Gastrocnemius medialis (tissue), 4 donors: Measurements from ENCODE around the gene TUSC2. TPM values are rescaled to one million over a fixed set of nuclear protein-coding genes. Genes with fewer than 3 reads are reported as not detected.
"Not testable (repeated sequence)": the region's sequence is repeated elsewhere in the genome, so short reads cannot be mapped to it uniquely, and the experiment has no call there.

Experiments
- ATAC-seq, 2 donors: fragments of 150-250 bp; one replicate each; pipeline ENCODE4 v1.9.1; 2016
- DNase-seq, 2 donors: peaks; one replicate each; pipeline ENCODE4 v3.0.0-alpha.2; 2019
- H3K27ac ChIP-seq, 4 donors: fragments of 200-600 bp; sonication (generic); 1 replicate in 1 of 4; 2 replicates in 3 of 4; pipeline ENCODE4 v1.5.1; 2016 to 2018; ENCODE audit warnings: mild to moderate bottlenecking in 2 of 4, moderate library complexity in 1 of 4
- H3K27me3 ChIP-seq, 3 donors: fragments of 200-600 bp; sonication (generic) in 2 of 3; 1 replicate in 1 of 3; 2 replicates in 2 of 3; pipeline versions ENCODE4 v1.5.1 to v1.6.0; 2016 to 2019; ENCODE audit warnings: mild to moderate bottlenecking in 1 of 3, moderate library complexity in 1 of 3
- H3K36me3 ChIP-seq, 2 donors: fragments of 200-600 bp; sonication (generic) in 1 of 2; one replicate each; pipeline ENCODE4 v1.5.1; 2017 to 2018
- H3K4me1 ChIP-seq, 2 donors: fragments of 200-600 bp; sonication (generic) in 1 of 2; one replicate each; pipeline ENCODE4 v1.5.1; 2016 to 2017; ENCODE audit warnings: mild to moderate bottlenecking in 2 of 2
- H3K4me3 ChIP-seq, 4 donors: fragments of 200-600 bp; sonication (generic) in 3 of 4; 1 replicate in 1 of 4; 2 replicates in 3 of 4; pipeline ENCODE4 v1.5.1; 2016 to 2019; ENCODE audit warnings: mild to moderate bottlenecking in 2 of 4
- H3K9me3 ChIP-seq, 3 donors: fragments of 200-600 bp; sonication (generic) in 2 of 3; 1 replicate in 1 of 3; 2 replicates in 2 of 3; pipeline ENCODE4 v1.5.1; 2016 to 2019
- POLR2A ChIP-seq, 2 donors: fragments of 450-650 bp; IDR thresholded peaks; one replicate each; pipeline ENCODE4 v1.6.1; 2017; ENCODE audit warnings: antibody characterized with exemption in 2 of 2, mild to moderate bottlenecking in 2 of 2, moderate library complexity in 2 of 2
- in situ Hi-C, 4 donors: fragments of 200-750 bp; cut with MboI; loops; one replicate each; pipeline versions ENCODE4 v1.15.0 to v1.8.0; 2017; ENCODE audit warnings: low sequenced_read_pairs in 4 of 4
- intact Hi-C: fragments of 100-400 bp; cut with DNase I; formaldehyde crosslinking; loops from one replicate; pipeline ENCODE4 v1.15.1; 2023; ENCODE audit warnings: low total_unique reads
- total RNA-seq, 4 donors: library from RNA; depleted of rRNA; stranded (reverse); fragments of >200 nt; gene quantifications; one replicate each; pipeline versions ENCODE4 v1.1.0 to v1.2.3, GENCODE V29; 2016
- TF ChIP-seq, protein P1 (sequence below), 5 experiments: fragments of 450-650 bp in 3 of 5; fragments of 200-600 bp in 2 of 5; sonication (generic) in 2 of 5; IDR thresholded peaks in 4 of 5; conservative IDR thresholded peaks in 1 of 5; 1 replicate in 4 of 5; 2 replicates in 1 of 5; pipeline ENCODE4 v1.5.1; 2016 to 2019; ENCODE audit warnings: antibody characterized with exemption in 5 of 5, mild to moderate bottlenecking in 3 of 5, moderate library complexity in 3 of 5

Gene TUSC2
- total RNA-seq, 4 donors from 2014 or later = 38.5 to 72.7 (median 51.5) TPM

DNA sequence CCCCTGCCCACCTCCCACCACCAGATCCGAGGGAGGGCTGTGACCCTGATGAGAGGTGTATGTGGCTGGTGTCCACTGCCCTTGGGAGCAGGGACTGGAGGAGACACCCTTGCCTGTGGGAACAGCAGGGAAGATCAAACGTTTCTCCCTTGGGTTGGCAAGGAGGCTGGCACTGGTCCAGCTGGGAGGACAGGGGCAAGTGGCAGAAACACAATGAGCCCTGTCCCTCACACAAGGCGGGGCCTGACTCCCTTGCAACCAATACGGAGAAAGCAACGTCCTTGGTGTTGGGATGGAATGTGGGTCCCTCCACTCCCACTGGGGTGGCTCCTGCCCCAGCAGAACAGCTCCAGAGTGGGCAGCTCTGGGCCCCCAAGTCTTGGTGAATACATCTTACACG is 10.7 kb downstream of the TUSC2 start:
- Histone ChIP-seq H3K4me1 (peaks cover 56 to 58% of the 10 kb centered on the region in 2 donors), H3K27me3 (no peaks in the 10 kb centered on the region), H3K36me3 (peaks cover 0 to 23% of the 10 kb centered on the region in 2 donors), H3K9me3 (no peaks in the 10 kb centered on the region), H3K27ac (peak overlapping the region in 3 of 4 donors; percentile 7 to 93 (median 35)), H3K4me3 (no peak overlapping the region)
- in situ Hi-C loops = no loop called here
- ATAC-seq = no peak
- TF ChIP-seq POLR2A (IDR thresholded peaks at IDR 0.05) = no peak
- TF ChIP-seq, protein P1, sequence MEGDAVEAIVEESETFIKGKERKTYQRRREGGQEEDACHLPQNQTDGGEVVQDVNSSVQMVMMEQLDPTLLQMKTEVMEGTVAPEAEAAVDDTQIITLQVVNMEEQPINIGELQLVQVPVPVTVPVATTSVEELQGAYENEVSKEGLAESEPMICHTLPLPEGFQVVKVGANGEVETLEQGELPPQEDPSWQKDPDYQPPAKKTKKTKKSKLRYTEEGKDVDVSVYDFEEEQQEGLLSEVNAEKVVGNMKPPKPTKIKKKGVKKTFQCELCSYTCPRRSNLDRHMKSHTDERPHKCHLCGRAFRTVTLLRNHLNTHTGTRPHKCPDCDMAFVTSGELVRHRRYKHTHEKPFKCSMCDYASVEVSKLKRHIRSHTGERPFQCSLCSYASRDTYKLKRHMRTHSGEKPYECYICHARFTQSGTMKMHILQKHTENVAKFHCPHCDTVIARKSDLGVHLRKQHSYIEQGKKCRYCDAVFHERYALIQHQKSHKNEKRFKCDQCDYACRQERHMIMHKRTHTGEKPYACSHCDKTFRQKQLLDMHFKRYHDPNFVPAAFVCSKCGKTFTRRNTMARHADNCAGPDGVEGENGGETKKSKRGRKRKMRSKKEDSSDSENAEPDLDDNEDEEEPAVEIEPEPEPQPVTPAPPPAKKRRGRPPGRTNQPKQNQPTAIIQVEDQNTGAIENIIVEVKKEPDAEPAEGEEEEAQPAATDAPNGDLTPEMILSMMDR (IDR thresholded peaks at IDR 0.05 in 4 of 5, conservative IDR thresholded peaks at IDR 0.05 in 1 of 5) = no peak
- DNase-seq = no peak
- intact Hi-C loops = no loop called here

DNA sequence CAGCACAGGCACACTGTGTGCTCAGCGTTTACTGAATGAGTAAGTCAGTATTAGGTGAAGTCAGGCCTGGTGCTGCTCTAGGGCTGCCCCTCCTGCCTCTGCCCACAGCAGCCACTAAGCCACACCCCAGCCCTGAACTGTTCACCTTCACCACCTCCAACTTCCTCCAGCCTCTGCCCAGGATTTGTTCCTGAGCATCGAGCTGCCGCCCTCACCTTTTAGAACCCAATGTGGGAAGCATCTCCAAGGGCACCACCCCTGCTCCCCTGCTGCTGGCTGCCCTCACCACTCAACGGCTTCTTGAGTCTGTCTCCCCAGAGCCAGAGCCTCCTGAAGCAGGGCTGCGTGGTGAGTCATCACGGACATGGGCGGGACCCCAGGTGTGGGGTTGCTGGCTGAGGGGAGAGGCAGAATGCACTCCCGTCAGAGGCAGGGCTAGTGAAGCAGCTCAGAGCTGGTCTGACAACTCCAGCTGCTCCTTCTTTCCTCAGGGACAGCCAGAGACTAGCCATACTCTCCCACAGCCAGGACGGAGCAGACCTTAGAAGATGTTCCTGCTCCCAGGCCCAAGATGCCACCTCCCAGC is 11.3 kb downstream of the TUSC2 start:
- no peak for TF ChIP-seq POLR2A (IDR thresholded peaks at IDR 0.05)
- TF ChIP-seq, protein P1 (IDR thresholded peaks at IDR 0.05 in 4 of 5, conservative IDR thresholded peaks at IDR 0.05 in 1 of 5) = no peak
- Histone ChIP-seq H3K27ac (peak overlapping the region in 3 of 4 donors; percentile 7 to 93 (median 35)), H3K4me1 (peaks cover 51 to 53% of the 10 kb centered on the region in 2 donors), H3K9me3 (no peaks in the 10 kb centered on the region), H3K27me3 (no peaks in the 10 kb centered on the region), H3K4me3 (no peak overlapping the region), H3K36me3 (peaks cover 0 to 23% of the 10 kb centered on the region in 2 donors)
- in situ Hi-C loops (no loop called here), intact Hi-C loops (no loop called here)
- no peak for ATAC-seq
- DNase-seq = no peak

DNA sequence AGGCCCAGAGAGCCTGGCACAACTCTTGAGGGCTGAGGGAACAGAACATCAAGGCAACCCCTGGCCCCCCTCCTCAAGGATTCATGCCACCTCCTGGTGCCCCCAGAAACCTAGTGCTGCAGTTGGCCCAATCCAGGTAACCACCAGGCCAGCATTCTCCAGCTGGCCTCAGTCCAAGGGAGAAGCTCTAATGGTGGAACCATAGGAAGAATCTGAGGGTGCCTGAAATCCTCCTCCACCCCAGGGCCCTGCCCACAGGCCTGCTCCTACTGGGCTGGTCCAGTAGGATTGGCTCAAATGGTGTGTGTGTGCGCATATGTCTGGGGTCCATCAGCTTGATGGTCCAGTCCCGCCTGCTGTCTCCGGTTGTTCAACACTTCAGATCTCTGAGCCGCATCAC is 13.2 kb downstream of the TUSC2 start:
- peaks cover 43 to 45% of the 10 kb centered on the region in 2 donors for H3K4me1 ChIP-seq
- ATAC-seq (no peak), DNase-seq (no peak)
- H3K36me3 ChIP-seq = peaks cover 0 to 23% of the 10 kb centered on the region in 2 donors
- intact Hi-C loops (no loop called here), in situ Hi-C loops (no loop called here)
- TF ChIP-seq, protein P1 (IDR thresholded peaks at IDR 0.05 in 4 of 5, conservative IDR thresholded peaks at IDR 0.05 in 1 of 5) = no peak
- no peak for TF ChIP-seq POLR2A (IDR thresholded peaks at IDR 0.05)
- H3K4me3 ChIP-seq = no peak overlapping the region
- no peaks in the 10 kb centered on the region for H3K9me3 ChIP-seq
- no peaks in the 10 kb centered on the region for H3K27me3 ChIP-seq
- H3K27ac ChIP-seq = peak overlapping the region; percentile 50 to 79 (median 56)

DNA sequence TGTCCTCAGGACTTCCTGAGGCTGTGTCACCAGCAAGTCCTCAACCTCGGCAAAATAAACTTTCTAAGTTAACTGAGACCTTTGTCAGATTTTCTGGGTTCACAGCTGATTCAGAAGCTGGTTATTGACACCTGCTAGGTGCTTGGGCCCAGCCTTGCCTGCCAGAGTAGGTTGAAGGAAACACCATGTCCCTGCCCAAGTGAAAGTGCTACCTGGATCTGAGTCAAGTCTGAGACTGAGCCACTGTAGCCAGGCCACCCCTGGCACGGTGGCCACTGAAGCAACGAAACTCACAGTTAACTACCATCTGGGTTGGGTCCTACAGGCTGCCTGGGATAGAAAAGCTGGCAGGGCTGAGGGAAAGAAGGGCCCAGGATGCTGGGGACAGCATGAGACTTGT is 13.7 kb downstream of the TUSC2 start:
- no peaks in the 10 kb centered on the region for H3K27me3 ChIP-seq
- peaks cover 39 to 40% of the 10 kb centered on the region in 2 donors for H3K4me1 ChIP-seq
- peak; percentile 89 to 90 for ATAC-seq
- TF ChIP-seq, protein P1 (IDR thresholded peaks at IDR 0.05 in 4 of 5, conservative IDR thresholded peaks at IDR 0.05 in 1 of 5) = no peak
- no peak for TF ChIP-seq POLR2A (IDR thresholded peaks at IDR 0.05)
- H3K4me3 ChIP-seq = no peak overlapping the region
- peak in 1 of 2 donors; percentile 67 for DNase-seq
- no peaks in the 10 kb centered on the region for H3K9me3 ChIP-seq
- intact Hi-C loops (no loop called here), in situ Hi-C loops (no loop called here)
- H3K27ac ChIP-seq = peak overlapping the region; percentile 50 to 79 (median 56)
- peaks cover 0 to 20% of the 10 kb centered on the region in 2 donors for H3K36me3 ChIP-seq

DNA sequence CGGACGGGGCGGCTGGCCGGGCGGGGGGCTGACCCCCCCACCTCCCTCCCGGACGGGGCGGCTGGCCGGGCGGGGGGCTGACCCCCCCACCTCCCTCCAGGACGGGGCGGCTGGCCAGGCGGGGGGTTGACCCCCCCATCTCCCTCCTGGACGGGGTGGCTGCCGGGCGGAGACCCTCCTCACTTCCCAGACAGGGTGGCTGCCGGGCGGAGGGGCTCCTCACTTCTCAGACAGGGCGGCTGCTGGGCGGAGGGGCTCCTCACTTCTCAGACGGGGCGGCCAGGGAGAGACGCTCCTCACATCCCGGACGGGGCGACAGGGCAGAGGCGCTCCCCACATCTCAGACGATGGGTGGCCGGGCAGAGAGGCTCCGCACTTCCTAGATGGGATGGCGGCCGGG is 16.0 kb downstream of the TUSC2 start:
- in situ Hi-C loops = not testable (repeated sequence)

More for the DNA sequence above, 16.0 kb downstream of the TUSC2 start:
- DNase-seq, H3K27me3 ChIP-seq, H3K27ac ChIP-seq, H3K9me3 ChIP-seq, H3K36me3 ChIP-seq, intact Hi-C loops, H3K4me3 ChIP-seq, ATAC-seq: not testable (repeated sequence)
- H3K4me1 ChIP-seq = peaks cover 16 to 17% of the 10 kb centered on the region in 2 donors
